DMS114 treated with DMSO at 0.1 percent for 48 hours (cell line): ENCODE measurements around the gene OR51B4.
"Not testable (repeated sequence)": the region's sequence is repeated elsewhere in the genome, so short reads cannot be mapped to it uniquely, and the experiment has no call there.

Experiments
- DNase-seq: peaks from one replicate; lab custom pipeline; 2025; ENCODE audit not compliant: unreplicated experiment; lab: John Stamatoyannopoulos, UW

OR51B4 gene

DNA sequence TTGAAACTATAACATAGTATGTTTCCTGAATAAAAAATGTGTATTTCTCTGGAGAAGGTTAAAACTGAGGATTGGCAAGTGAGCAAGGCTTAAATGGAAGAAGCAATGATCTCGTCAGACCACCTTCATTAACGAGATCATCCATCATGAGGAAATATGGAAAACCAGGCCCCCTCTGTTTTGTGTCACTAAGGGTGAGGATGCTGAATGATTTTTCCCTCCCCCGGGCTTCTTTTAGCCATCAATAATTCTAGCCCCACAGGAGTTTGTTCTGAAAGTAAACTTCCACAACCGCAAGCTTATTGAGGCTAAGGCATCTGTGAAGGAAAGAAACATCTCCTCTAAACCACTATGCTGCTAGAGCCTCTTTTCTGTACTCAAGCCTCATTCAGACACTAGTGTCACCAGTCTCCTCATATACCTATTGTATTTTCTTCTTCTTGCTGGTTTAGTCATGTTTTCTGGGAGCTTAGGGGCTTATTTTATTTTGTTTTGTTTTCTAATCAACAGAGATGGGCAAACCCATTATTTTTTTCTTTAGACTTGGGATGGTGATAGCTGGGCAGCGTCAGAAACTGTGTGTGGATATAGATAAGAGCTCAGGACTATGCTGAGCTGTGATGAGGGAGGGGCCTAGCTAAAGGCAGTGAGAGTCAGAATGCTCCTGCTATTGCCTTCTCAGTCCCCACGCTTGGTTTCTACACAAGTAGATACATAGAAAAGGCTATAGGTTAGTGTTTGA lies 26.2 kb downstream of the OR51B4 start:
- no peak for DNase-seq

DNA sequence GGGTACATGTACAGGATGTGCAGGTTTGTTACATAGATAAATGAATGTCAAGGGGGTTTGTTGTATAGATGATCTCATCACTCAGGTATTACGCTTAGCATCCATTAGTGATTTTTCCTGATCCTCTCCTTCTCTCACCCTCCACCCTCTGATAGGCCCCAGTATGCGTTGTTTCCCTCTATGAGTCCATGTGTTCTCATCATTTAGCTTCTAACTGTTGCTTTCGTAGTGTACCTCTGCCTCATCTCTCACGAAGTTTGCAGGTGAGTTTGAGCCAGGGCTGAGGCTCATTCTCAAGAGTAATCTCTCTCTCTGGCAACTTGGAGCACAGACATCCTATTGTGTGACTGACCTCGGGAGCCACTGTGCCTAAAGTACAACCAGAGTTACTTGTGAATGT lies 27.4 kb downstream of the OR51B4 start:
- no peak for DNase-seq

DNA sequence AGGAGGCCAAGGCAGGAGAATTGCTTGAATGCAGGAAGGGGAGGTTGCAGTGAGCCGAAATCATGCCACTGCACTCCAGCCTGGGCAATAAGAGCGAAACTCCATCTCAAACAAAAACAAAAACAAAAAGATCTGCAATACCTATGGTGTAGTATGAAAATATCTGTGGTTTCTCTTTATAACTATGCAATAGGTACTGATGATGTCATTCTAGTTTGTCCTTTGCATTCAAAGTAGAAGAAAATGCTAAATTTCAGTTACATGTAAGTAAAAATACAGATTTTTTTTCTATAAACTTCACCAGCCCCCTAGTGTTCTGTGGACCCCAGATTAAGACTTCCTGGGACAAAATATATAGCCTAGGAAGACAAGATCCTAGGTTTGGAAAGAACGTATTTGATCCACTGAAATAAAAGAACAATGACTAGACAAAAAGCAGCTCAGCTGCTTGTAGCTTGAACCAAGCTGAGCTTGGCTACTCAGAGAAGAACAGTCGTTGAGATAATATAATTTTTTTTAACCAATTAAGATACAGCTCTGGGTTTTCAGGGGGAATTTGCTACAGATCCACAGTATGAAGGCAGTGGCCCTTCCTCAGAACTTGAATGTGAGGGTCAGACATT lies 29.2 kb downstream of the OR51B4 start:
- DNase-seq: no peak

DNA sequence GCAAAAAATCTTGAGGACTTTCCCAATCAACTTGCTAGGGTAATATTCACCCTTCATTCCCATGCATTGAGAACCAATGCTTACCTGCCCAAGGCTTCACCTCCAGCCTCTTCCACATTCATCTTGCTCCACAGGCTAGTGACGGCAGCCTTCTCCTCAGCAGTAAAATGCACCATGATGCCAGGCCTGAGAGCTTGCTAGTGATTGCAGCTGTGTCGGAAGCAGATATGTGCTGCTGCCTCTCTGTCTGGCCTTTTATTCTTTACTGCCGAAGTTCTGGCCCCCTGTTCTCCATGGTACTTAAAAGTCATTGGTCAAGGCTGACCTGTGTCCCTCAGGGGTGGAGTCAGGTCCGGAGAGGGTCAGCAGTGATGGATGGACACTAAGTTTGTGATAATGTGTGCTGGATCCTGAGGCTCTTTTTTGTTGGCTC lies 32.0 kb downstream of the OR51B4 start, which contains the start of gene HBE1:
HBE1 (minus strand) TSS at position 231 of the 433 bp plus-strand sequence; CDS start at position 176, 55 bp downstream.
- no peak for DNase-seq

DNA sequence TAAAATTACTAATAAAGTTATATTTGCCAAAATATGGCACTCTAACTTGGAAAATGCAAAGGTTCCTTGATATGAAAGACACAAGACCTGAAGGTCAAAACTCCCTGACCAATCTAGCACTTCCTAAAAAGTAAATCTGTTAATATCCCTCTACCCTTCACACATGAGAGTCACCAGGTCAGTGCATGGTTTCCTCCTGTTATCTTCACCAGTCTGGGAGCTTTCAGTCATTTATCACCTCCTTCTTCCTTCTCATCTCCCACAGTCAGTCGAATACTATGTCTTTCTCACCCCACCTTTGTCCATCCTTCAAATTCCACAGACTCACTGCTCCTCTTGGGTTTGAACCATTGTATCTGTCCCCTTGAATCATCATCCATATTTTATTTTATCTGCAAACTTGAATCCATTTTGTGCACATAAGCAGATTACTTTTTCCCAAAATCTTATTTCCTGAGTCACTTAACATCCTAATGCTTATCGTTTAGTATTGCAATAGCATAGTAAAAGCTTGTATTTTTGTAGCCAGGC lies 34.6 kb downstream of the OR51B4 start:
- no peak for DNase-seq

DNA sequence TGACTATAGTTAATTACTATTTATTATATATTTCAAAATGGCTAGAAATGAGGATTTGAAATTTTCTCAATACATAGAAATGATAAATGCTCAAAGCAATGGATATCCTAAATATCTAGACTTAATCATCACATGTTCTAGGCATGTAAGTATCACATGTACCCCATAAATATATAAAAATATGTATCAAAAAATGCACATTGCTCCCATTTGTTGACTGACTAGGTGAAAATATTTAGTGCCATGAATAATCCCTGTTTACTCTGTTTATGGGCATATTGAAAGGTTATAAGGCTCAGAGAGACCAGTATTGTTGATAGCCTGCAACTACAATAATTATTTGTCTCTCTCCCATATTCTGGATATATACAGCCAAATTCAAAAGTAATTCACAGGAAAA lies 35.1 kb downstream of the OR51B4 start:
- DNase-seq: no peak

DNA sequence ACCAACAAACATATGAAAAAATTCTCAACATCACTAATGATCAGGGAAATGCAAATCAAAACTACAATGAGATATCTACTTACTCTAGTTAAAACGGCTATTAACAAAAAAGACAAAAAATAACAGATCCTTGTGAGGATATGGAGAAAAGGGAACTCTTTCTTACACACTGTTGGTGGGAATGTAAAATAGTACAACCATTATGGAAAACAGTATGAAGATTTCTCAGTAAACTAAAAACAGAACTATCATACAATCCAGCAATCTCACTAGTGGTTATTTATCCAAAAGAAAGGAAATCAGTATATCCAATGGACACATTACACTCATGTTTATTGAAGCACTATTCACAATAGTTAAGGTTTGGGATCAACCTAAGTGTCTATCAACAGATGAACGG lies 35.9 kb downstream of the OR51B4 start:
- no peak for DNase-seq

DNA sequence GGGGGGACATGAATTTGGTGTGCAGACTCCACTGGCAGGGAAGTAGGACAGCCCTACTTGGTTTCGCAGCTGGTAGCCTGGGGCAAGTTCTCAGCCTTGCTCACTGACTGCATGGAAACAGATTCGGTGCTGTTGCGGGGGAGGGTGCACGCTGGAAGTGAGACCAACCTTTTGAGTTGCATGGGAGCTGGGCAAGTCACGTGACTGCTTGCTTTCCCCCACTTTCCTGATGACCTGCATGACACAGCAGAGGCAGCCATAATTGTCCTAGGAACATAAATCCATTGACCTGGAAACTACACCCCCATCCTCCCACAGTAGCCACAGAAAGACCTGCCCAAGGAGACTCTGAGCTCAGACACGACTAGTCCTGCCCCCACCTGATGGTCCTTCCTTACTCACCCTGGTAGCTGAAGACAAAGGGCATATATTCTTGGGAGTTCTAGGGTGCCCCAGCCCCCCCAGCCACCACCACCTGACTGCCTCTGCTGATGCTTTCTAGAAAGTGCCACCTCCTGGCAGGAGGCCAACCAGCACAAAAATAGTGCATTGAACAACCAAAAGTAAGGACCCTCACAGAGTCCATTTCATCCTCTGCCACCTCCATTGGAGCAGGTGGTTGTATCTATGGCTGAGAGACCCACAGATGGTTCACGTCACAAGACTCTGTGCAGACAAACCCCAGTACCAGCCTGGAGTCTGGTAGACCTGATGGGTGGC lies 43.0 kb downstream of the OR51B4 start:
- no peak for DNase-seq

DNA sequence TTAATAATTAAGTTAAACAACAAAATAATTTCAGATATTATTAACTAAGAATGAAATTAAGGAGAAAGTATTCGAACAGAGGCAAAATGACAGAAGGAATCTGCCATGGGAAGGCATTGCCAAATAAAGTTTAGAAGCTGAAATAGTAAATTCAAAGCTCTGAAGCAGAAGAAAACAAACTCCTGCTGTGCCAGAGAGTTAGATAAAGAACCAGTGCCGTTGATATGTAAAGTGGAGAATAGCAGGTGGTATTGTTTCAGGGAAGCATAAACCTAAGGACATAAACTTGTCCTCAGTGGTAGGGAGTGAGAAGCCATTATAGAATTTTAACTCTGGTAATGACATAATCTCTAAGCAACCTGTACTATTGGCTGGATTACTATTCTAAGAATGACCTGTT lies 44.5 kb downstream of the OR51B4 start:
- no peak for DNase-seq

DNA sequence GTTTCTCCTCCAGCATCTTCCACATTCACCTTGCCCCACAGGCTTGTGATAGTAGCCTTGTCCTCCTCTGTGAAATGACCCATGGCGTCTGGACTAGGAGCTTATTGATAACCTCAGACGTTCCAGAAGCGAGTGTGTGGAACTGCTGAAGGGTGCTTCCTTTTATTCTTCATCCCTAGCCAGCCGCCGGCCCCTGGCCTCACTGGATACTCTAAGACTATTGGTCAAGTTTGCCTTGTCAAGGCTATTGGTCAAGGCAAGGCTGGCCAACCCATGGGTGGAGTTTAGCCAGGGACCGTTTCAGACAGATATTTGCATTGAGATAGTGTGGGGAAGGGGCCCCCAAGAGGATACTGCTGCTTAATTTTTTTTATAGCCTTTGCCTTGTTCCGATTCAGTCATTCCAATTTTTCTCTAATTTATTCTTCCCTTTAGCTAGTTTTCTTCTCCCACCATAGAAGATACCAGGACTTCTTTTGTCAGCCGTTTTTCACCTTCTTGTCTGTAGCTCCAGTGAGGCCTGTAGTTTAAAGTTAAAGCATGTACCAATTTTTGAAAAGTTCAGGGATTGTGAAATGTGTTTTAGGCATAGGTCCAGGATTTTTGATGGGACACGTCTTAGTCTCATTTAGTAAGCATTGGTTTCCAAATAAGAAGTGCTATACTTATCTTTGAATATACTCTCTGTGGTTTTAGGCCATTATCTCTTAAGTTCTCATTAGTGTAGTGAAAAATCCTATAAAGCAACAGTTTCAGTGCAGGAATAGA lies 46.9 kb downstream of the OR51B4 start, which contains the start of gene HBG2:
HBG2 (minus strand) TSS at position 136 of the 768 bp plus-strand sequence; CDS start at position 83, 53 bp downstream.
- DNase-seq: not testable (repeated sequence)

DNA sequence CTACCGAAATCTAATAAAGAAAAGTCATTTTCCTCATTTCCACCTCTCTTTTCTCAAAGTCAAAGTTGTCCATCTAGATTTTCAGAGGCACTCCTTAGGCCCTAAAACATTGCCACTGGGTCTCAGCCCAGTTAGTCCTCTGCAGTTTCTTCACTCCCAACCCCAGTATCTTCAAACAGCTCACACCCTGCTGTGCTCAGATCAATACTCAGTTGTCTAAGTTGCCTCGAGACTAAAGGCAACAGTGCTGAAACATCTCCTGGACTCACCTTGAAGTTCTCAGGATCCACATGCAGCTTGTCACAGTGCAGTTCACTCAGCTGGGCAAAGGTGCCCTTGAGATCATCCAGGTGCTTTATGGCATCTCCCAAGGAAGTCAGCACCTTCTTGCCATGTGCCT lies 47.7 kb downstream of the OR51B4 start:
- not testable (repeated sequence) for DNase-seq

DNA sequence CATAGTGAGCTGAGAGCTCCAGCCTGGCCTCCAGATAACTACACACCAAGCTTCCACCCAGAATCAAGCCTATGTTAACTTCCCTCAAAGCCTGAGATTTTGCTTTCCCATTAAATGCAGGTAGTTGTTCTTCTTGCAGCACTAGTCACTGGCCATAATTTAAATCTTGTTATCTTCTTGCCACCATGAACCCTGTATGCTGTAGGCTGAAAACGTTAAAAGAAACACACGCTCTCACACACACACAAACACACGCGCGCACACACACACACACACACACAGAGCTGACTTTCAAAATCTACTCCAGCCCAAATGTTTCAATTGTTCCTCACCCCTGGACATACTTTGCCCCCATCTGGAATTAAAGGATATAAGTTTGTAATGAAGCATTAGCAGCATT lies 48.3 kb downstream of the OR51B4 start:
- DNase-seq: not testable (repeated sequence)

DNA sequence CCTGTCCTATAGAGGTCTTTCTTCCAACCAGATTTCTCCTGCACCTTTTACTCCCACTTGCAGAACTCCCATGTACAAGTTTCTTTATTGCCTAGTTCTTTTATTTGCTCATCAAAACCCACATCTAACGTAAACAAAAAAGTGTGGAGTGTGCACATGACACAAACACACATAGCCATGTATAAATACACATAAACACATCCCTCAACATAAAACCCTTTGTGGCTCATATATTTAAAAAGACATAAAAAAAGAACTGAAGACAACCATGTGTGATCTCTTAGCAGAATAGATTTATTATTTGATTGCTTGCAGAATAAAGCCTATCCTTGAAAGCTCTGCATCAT lies 48.9 kb downstream of the OR51B4 start:
- DNase-seq: no peak

DNA sequence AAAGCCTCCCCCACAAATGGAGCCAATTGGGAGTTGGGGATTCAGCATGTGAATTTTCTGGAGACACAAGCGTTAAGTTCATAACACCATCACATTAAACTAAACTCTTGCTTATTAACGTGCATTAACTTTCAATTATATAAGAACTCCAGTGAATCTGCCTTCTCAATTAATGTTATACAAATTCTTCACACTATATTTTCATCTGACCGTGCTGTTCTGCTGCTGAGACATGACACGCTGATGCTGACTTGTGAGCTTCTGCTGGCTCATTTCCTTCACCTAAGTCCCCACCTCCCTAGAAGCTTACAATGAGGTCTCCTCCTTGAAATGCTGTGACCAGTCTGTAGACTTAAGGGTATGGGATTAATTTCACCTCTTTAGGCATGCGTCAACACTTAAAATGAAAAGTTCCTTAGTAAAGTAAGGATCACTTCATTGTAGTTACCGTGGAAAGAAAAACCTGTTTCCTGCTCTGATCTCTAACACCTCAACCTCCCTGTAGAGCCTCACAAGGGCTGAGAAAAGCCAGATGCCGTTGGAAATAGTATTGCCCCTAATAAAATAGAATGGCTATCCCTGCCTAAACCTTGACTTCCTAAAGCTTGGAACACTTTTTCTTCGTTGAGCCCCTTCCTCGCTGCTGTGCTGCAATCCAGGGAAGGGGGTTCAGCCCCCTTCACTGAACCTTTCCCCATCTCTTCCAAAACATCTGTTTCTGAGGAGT lies 49.4 kb downstream of the OR51B4 start:
- no peak for DNase-seq

DNA sequence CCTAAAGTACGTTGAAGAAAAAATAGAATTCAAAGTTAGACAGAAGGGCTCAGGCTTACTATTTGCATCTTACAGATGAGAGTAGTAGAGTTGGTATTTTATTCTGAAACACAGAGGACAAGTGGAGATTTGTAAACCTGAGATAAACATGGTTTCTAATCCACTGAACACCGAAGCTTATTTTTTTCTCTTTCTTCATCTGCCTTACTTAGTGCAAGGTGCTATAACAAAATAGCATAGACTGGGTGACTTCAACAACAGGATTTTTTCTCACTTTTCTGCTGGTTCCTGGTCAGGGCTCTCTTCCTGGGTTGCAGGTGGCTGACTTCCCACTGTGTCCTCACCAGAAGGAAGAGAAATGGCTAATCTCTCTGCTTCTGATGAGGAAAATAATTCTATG lies 50.0 kb downstream of the OR51B4 start:
- no peak for DNase-seq
